DOHH2 (cell line): ENCODE results near the gene MST1.

Source experiments
- H3F3A ChIP-seq: fragments of 200-600 bp; sonication (generic), shearing (Covaris generic); 2 replicates; pipeline ENCODE4 v1.6.0; 2016; ENCODE audit warnings: antibody characterized with exemption, mild to moderate bottlenecking; ENCODE audit not compliant: control insufficient read depth, insufficient read depth
- H3K27ac ChIP-seq: fragments of 200-600 bp; sonication (generic); 2 replicates; pipeline ENCODE4 v1.5.1; 2014; ENCODE audit warnings: low read depth, mild to moderate bottlenecking, low read length, moderate library complexity
- H3K27me3 ChIP-seq: fragments of 200-600 bp; sonication (generic); 2 replicates; pipeline ENCODE4 v1.6.1; 2014; ENCODE audit warnings: mild to moderate bottlenecking, low read length, mixed read lengths; ENCODE audit not compliant: control insufficient read depth
- H3K36me3 ChIP-seq: fragments of 200-600 bp; sonication (generic); 2 replicates; pipeline ENCODE4 v1.6.1; 2014; ENCODE audit warnings: mild to moderate bottlenecking, low read length, moderate library complexity, mixed read lengths; ENCODE audit not compliant: control insufficient read depth
- H3K4me1 ChIP-seq: fragments of 200-600 bp; sonication (generic); 2 replicates; pipeline ENCODE4 v1.6.1; 2014; ENCODE audit warnings: mild to moderate bottlenecking, low read length, mixed read lengths; ENCODE audit not compliant: control insufficient read depth
- H3K4me2 ChIP-seq: fragments of 200-600 bp; sonication (generic); 2 replicates; pipeline ENCODE4 v1.6.0; 2014; ENCODE audit warnings: mild to moderate bottlenecking, low read length, moderate library complexity
- H3K4me3 ChIP-seq: fragments of 200-600 bp; sonication (generic); 2 replicates; pipeline ENCODE4 v1.5.1; 2014; ENCODE audit warnings: mild to moderate bottlenecking, low read length, mixed read lengths
- H3K79me2 ChIP-seq: fragments of 200-600 bp; sonication (generic); 2 replicates; pipeline ENCODE4 v1.6.1; 2014; ENCODE audit warnings: mild to moderate bottlenecking, low read length, mixed read lengths; ENCODE audit not compliant: control insufficient read depth
- H3K9me2 ChIP-seq: fragments of 200-600 bp; sonication (generic); replicated peaks from 2 replicates; pipeline ENCODE4 v1.6.1; 2014; ENCODE audit warnings: mild to moderate bottlenecking, low read length, mixed read lengths; ENCODE audit not compliant: control insufficient read depth
- H3K9me3 ChIP-seq: fragments of 200-600 bp; sonication (generic); 2 replicates; pipeline ENCODE4 v1.6.1; 2014; ENCODE audit warnings: antibody characterized with exemption, low read length, mixed read lengths; ENCODE audit not compliant: control insufficient read depth, insufficient read depth
- H4K20me1 ChIP-seq: fragments of 200-600 bp; sonication (generic); 2 replicates; pipeline ENCODE4 v1.6.0; 2014; ENCODE audit warnings: low read depth, mild to moderate bottlenecking, antibody characterized with exemption, low read length, moderate library complexity; ENCODE audit not compliant: control insufficient read depth, insufficient read depth
- CTCF ChIP-seq: fragments of 200-600 bp; sonication (generic); IDR thresholded peaks from one replicate; pipeline ENCODE4 v1.5.1; 2014; ENCODE audit warnings: antibody characterized with exemption, mild to moderate bottlenecking, low read depth, low read length; ENCODE audit not compliant: poor library complexity, severe bottlenecking
- EZH2phosphoT487 ChIP-seq: fragments of 200-600 bp; sonication (generic); IDR thresholded peaks from 2 replicates; pipeline ENCODE4 v1.6.1; 2017; ENCODE audit warnings: borderline replicate concordance, mild to moderate bottlenecking, antibody characterized with exemption, low read length, moderate library complexity, mixed read lengths

MST1 gene

GRCh38 chr3:49667701-49668413 lies 21.4 kb downstream of the MST1 start:
- H3F3A ChIP-seq: peaks cover 5% of the 10 kb centered on the region
- H3K79me2 ChIP-seq: peaks cover 9% of the 10 kb centered on the region
- no peaks in the 10 kb centered on the region for H3K27me3 ChIP-seq
- no peaks in the 10 kb centered on the region for H3K9me2 ChIP-seq
- no peaks in the 10 kb centered on the region for H4K20me1 ChIP-seq
- H3K4me3 ChIP-seq: no peak overlapping the region
- TF ChIP-seq CTCF: no peak
- no peak for TF ChIP-seq EZH2phosphoT487
- H3K4me1 ChIP-seq: peaks cover 8% of the 10 kb centered on the region
- no peak overlapping the region for H3K4me2 ChIP-seq
- H3K9me3 ChIP-seq: no peaks in the 10 kb centered on the region
- H3K36me3 ChIP-seq: no peaks in the 10 kb centered on the region; the same call in 1 of the 2 replicates
- no peak overlapping the region for H3K27ac ChIP-seq

- H3K4me2 ChIP-seq: no peak overlapping the region
- no peaks in the 10 kb centered on the region for H3K27me3 ChIP-seq
- H3K36me3 ChIP-seq: no peaks in the 10 kb centered on the region; the same call in 1 of the 2 replicates
- no peak for TF ChIP-seq CTCF
- no peak for TF ChIP-seq EZH2phosphoT487
- no peak overlapping the region for H3K27ac ChIP-seq
- H4K20me1 ChIP-seq: no peaks in the 10 kb centered on the region
- H3F3A ChIP-seq: no peaks in the 10 kb centered on the region
- H3K79me2 ChIP-seq: peaks cover 2% of the 10 kb centered on the region; the same call in 1 of the 2 replicates
- H3K9me3 ChIP-seq: no peaks in the 10 kb centered on the region
- H3K4me3 ChIP-seq: no peak overlapping the region
- H3K4me1 ChIP-seq: no peaks in the 10 kb centered on the region; the same call in 1 of the 2 replicates
- no peaks in the 10 kb centered on the region for H3K9me2 ChIP-seq
Measured at GRCh38 chr3:49666592-49666991, 22.7 kb downstream of the MST1 start.

GRCh38 chr3:49665822-49666519 lies 23.3 kb downstream of the MST1 start:
- H3K4me3 ChIP-seq: no peak overlapping the region
- no peak overlapping the region for H3K4me2 ChIP-seq
- H3K79me2 ChIP-seq: no peaks in the 10 kb centered on the region
- no peaks in the 10 kb centered on the region for H3K4me1 ChIP-seq
- no peaks in the 10 kb centered on the region for H4K20me1 ChIP-seq
- no peaks in the 10 kb centered on the region for H3K9me2 ChIP-seq
- no peak for TF ChIP-seq EZH2phosphoT487
- no peak for TF ChIP-seq CTCF
- H3K9me3 ChIP-seq: no peaks in the 10 kb centered on the region
- no peaks in the 10 kb centered on the region for H3K27me3 ChIP-seq
- no peak overlapping the region for H3K27ac ChIP-seq
- no peaks in the 10 kb centered on the region for H3K36me3 ChIP-seq
- H3F3A ChIP-seq: no peaks in the 10 kb centered on the region
